ENCODE results near the gene ADAM12.

ADAM12 gene

GRCh38 chr10:126430512-126430911 lies 42.2 kb upstream of the ADAM12 start:
- CTCF ChIA-PET, result interaction anchor here (1.3 kb wide), 1 partner anchor 27 kb away, joined by 3 read pairs; no protein-coding TSS in a partner anchor

GRCh38 chr10:126429275-126429674 lies 41.0 kb upstream of the ADAM12 start:
- TF ChIP-seq CTCF (IDR thresholded peaks at IDR 0.05; ENCODE audit: control extremely low read depth, extremely low read depth, low read depth, missing control alignments), result no peak
- POLR2A ChIA-PET, result no interaction called here

More at GRCh38 chr10:126430512-126430911, 42.2 kb upstream of the ADAM12 start:
- TF ChIP-seq CTCF (IDR thresholded peaks at IDR 0.05; ENCODE audit: control extremely low read depth, extremely low read depth, low read depth, missing control alignments), result no peak
- DNase-seq (ENCODE audit: extremely low spot score), result no peak
- POLR2A ChIA-PET, result no interaction called here

GRCh38 chr10:126425489-126426065 lies 37.3 kb upstream of the ADAM12 start:
- no peak for TF ChIP-seq CTCF (IDR thresholded peaks at IDR 0.05; ENCODE audit: control extremely low read depth, extremely low read depth, low read depth, missing control alignments)
- DNase-seq (ENCODE audit: extremely low spot score), result no peak
- CTCF ChIA-PET, result no interaction called here
- POLR2A ChIA-PET, result no interaction called here

More at GRCh38 chr10:126429275-126429674, 41.0 kb upstream of the ADAM12 start:
- CTCF ChIA-PET, result no interaction called here
- no peak for DNase-seq (ENCODE audit: extremely low spot score)

GRCh38 chr10:126425032-126425431 lies 36.8 kb upstream of the ADAM12 start:
- ChIA-PET CTCF (no interaction called here), POLR2A (no interaction called here)
- no peak for DNase-seq (ENCODE audit: extremely low spot score)
- TF ChIP-seq CTCF (IDR thresholded peaks at IDR 0.05; ENCODE audit: control extremely low read depth, extremely low read depth, low read depth, missing control alignments), result no peak

GRCh38 chr10:126423732-126424491 lies 35.6 kb upstream of the ADAM12 start:
- TF ChIP-seq CTCF (IDR thresholded peaks at IDR 0.05; ENCODE audit: control extremely low read depth, extremely low read depth, low read depth, missing control alignments), result no peak
- ChIA-PET POLR2A (no interaction called here), CTCF (no interaction called here)
- DNase-seq (ENCODE audit: extremely low spot score), result no peak

- DNase-seq (ENCODE audit: extremely low spot score), result no peak
- TF ChIP-seq CTCF (IDR thresholded peaks at IDR 0.05; ENCODE audit: control extremely low read depth, extremely low read depth, low read depth, missing control alignments), result no peak
- CTCF ChIA-PET, result no interaction called here
- POLR2A ChIA-PET, result no interaction called here
Observed at GRCh38 chr10:126422567-126422966, 34.3 kb upstream of the ADAM12 start.
